IMR-90 (cell line): ENCODE results near the gene AMACR. TPM values are rescaled to one million over a fixed set of nuclear protein-coding genes. Genes with fewer than 3 reads are reported as not detected.

ENCODE experiments used
- ATAC-seq: fragments of 200-7000 bp; cut with Tn5 transposase; 2 replicates; pipeline ENCODE4 v1.9.1; 2020; ENCODE audit warnings: low read depth, mild to moderate bottlenecking, moderate library complexity
- BruUV-seq: library from RNA; stranded (reverse); fragments of 400-500 nt; replicated peaks from 2 replicates; lab custom pipeline; 2021; lab: Mats Ljungman, UMichigan
- CTCF ChIA-PET: fragments of 300-600 bp; formaldehyde crosslinking; extraction: SDS; loops from one replicate; lab custom pipeline; 2021; ENCODE audit warnings: antibody characterized with exemption; lab: Yijun Ruan, JAX
- POLR2A ChIA-PET: fragments of 300-600 bp; sonication (Branson Sonifier 250); formaldehyde crosslinking; loops from one replicate; lab custom pipeline; 2022; ENCODE audit warnings: antibody characterized with exemption; ENCODE audit not compliant: unreplicated experiment; lab: Charles Lee
- DNase-seq: peaks from one replicate; pipeline ENCODE4 v3.0.0; 2013
- H2AFZ ChIP-seq: replicated peaks from 2 replicates; pipeline ENCODE3; 2013; ENCODE audit warnings: low read length, mild to moderate bottlenecking; ENCODE audit not compliant: poor library complexity
- H2AK5ac ChIP-seq: 2 replicates; pipeline ENCODE4 v1.6.1; 2013; ENCODE audit warnings: low read depth, low read length, inconsistent platforms
- H2AK9ac ChIP-seq: replicated peaks from 2 replicates; pipeline ENCODE3; 2013; ENCODE audit warnings: mild to moderate bottlenecking, low read depth, low read length, moderate library complexity; ENCODE audit not compliant: poor library complexity
- H2BK120ac ChIP-seq: 2 replicates; pipeline ENCODE4 v1.6.1; 2013; ENCODE audit warnings: low read depth, low read length, inconsistent platforms
- H2BK15ac ChIP-seq: 3 replicates; pipeline ENCODE4 v1.6.1; 2013; ENCODE audit warnings: low read depth, low read length, inconsistent platforms
- H2BK20ac ChIP-seq: 2 replicates; pipeline ENCODE4 v1.6.1; 2013; ENCODE audit warnings: low read depth, mild to moderate bottlenecking, inconsistent platforms, low read length, moderate library complexity
- H2BK5ac ChIP-seq: 2 replicates; pipeline ENCODE4 v1.6.1; 2013; ENCODE audit warnings: mild to moderate bottlenecking, low read depth, low read length, inconsistent platforms; ENCODE audit not compliant: poor library complexity, severe bottlenecking
- H3K14ac ChIP-seq: replicated peaks from 2 replicates; pipeline ENCODE4 v1.6.1; 2013; ENCODE audit warnings: low read depth, low read length, inconsistent platforms
- H3K18ac ChIP-seq: 2 replicates; pipeline ENCODE4 v1.6.1; 2013; ENCODE audit warnings: low read depth, low read length, control low read depth
- H3K23ac ChIP-seq: 2 replicates; pipeline ENCODE4 v1.6.1; 2013; ENCODE audit warnings: low read depth, low read length, inconsistent platforms
- H3K27ac ChIP-seq: 2 replicates; pipeline ENCODE4 v1.5.1; 2013; ENCODE audit warnings: mild to moderate bottlenecking, control low read depth, low read length; ENCODE audit not compliant: insufficient read depth
- H3K27me3 ChIP-seq: 2 replicates; pipeline ENCODE4 v1.6.1; 2013; ENCODE audit warnings: low read length; ENCODE audit not compliant: control insufficient read depth, insufficient read depth
- H3K36me3 ChIP-seq: 2 replicates; pipeline ENCODE4 v1.6.1; 2013; ENCODE audit warnings: low read length, mixed read lengths; ENCODE audit not compliant: control insufficient read depth, insufficient read depth
- H3K4ac ChIP-seq: 2 replicates; pipeline ENCODE4 v1.6.1; 2013; ENCODE audit warnings: low read depth, low read length, inconsistent platforms
- H3K4me1 ChIP-seq: 2 replicates; pipeline ENCODE4 v1.6.1; 2013; ENCODE audit warnings: low read length, mixed read lengths; ENCODE audit not compliant: control insufficient read depth, insufficient read depth
- H3K4me2 ChIP-seq: 2 replicates; pipeline ENCODE4 v1.6.1; 2013; ENCODE audit warnings: low read depth, mild to moderate bottlenecking, control low read depth, low read length, moderate library complexity
- H3K4me3 ChIP-seq: 2 replicates; pipeline ENCODE4 v1.5.1; 2013; ENCODE audit warnings: low read depth, mild to moderate bottlenecking, control low read depth, low read length, moderate library complexity; ENCODE audit not compliant: insufficient read depth
- H3K56ac ChIP-seq: 2 replicates; pipeline ENCODE4 v1.6.1; 2013; ENCODE audit warnings: low read length, inconsistent platforms; ENCODE audit not compliant: insufficient read depth; ENCODE audit errors: extremely low read depth
- H3K79me1 ChIP-seq, 2 experiments: 2 replicates each; pipeline ENCODE4 v1.6.1; 2013; ENCODE audit warnings: low read length in 2 of 2, inconsistent platforms in 1 of 2, low read depth in 1 of 2
- H3K9ac ChIP-seq: 2 replicates; pipeline ENCODE4 v1.6.1; 2013; ENCODE audit warnings: low read depth, low read length, control low read depth
- H3K9me1 ChIP-seq: 2 replicates; pipeline ENCODE4 v1.6.1; 2013; ENCODE audit warnings: low read length, inconsistent platforms; ENCODE audit not compliant: insufficient read depth
- H3K9me3 ChIP-seq: 2 replicates; pipeline ENCODE4 v1.6.1; 2013; ENCODE audit warnings: low read length; ENCODE audit not compliant: control insufficient read depth, insufficient read depth
- H4K20me1 ChIP-seq: 2 replicates; pipeline ENCODE4 v1.6.1; 2013; ENCODE audit warnings: low read length, inconsistent platforms; ENCODE audit not compliant: insufficient read depth
- H4K5ac ChIP-seq: 2 replicates; pipeline ENCODE4 v1.6.1; 2013; ENCODE audit warnings: mild to moderate bottlenecking, low read depth, low read length, control low read depth
- H4K8ac ChIP-seq, 2 experiments: 2 replicates each; pipeline ENCODE4 v1.6.1; 2013; ENCODE audit warnings: low read depth in 2 of 2, low read length in 2 of 2, control low read depth in 1 of 2, inconsistent platforms in 1 of 2
- H4K91ac ChIP-seq: 2 replicates; pipeline ENCODE4 v1.6.1; 2013; ENCODE audit warnings: low read depth, low read length, inconsistent platforms; ENCODE audit not compliant: insufficient read depth
- CEBPB ChIP-seq: IDR thresholded peaks from 2 replicates; pipeline ENCODE4 v1.6.1; 2012; ENCODE audit warnings: low read depth, low read length, improper control_type of control experiment
- CHD1 ChIP-seq: IDR thresholded peaks from 2 replicates; pipeline ENCODE4 v1.6.1; 2012; ENCODE audit warnings: low read depth, low read length, improper control_type of control experiment
- FOS ChIP-seq: fragments of 150-350 bp; IDR thresholded peaks from 2 replicates; pipeline ENCODE4 v1.6.1; 2016; ENCODE audit warnings: low read depth, low read length
- MAFK ChIP-seq: IDR thresholded peaks from 2 replicates; pipeline ENCODE4 v1.6.1; 2012; ENCODE audit warnings: low read depth, low read length, improper control_type of control experiment
- MAZ ChIP-seq: IDR thresholded peaks from 2 replicates; pipeline ENCODE4 v1.6.1; 2012; ENCODE audit warnings: low read depth, mild to moderate bottlenecking, low read length, improper control_type of control experiment, moderate library complexity, borderline replicate concordance
- MXI1 ChIP-seq: IDR thresholded peaks from 2 replicates; pipeline ENCODE4 v1.6.1; 2012; ENCODE audit warnings: low read depth, mild to moderate bottlenecking, low read length, moderate library complexity, borderline replicate concordance
- NFE2L2 ChIP-seq: fragments of 150-350 bp; IDR thresholded peaks from 2 replicates; pipeline ENCODE4 v1.6.1; 2016; ENCODE audit warnings: low read depth, mild to moderate bottlenecking, low read length
- RAD21 ChIP-seq: IDR thresholded peaks from 2 replicates; pipeline ENCODE4 v1.6.1; 2012; ENCODE audit warnings: low read length, improper control_type of control experiment
- RFX5 ChIP-seq: IDR thresholded peaks from 2 replicates; pipeline ENCODE4 v1.8.0; 2012; ENCODE audit warnings: low read depth, mild to moderate bottlenecking, low read length, moderate library complexity
- SMC3 ChIP-seq: fragments of 150-350 bp; IDR thresholded peaks from 2 replicates; pipeline ENCODE4 v1.6.1; 2016; ENCODE audit warnings: low read depth, mild to moderate bottlenecking, antibody characterized with exemption, low read length, moderate library complexity
- WGBS, 2 experiments: methylation state at CpG; one replicate each; pipeline versions ENCODE4 v1.1.5 to v1.1.7; 2013; ENCODE audit warnings: missing lambda C conversion rate in 2 of 2; ENCODE audit not compliant: insufficient read length in 1 of 2; ENCODE audit errors: extremely low coverage in 2 of 2; 5-methylcytosine and 5-hydroxymethylcytosine counted together
- dilution Hi-C: fragments of 300-500 bp; cut with HindIII; formaldehyde crosslinking; loops from one replicate; pipeline ENCODE4 v1.14.3; 2018; ENCODE audit warnings: low sequenced_read_pairs; ENCODE audit not compliant: unreplicated experiment
- in situ Hi-C: fragments of 300-500 bp; cut with MboI; formaldehyde crosslinking; loops from 3 replicates; pipeline ENCODE4 v1.14.3; 2019; ENCODE audit warnings: low sequenced_read_pairs, inconsistent platforms, mixed read lengths
- intact Hi-C: fragments of 100-400 bp; cut with micrococcal nuclease; formaldehyde crosslinking; loops from 2 replicates; pipeline ENCODE4 v1.10.0; 2022
- polyA plus RNA-seq, 3 experiments: library from polyadenylated mRNA; depleted of rRNA; stranded (reverse); fragments of >200 nt; gene quantifications; 2 replicates each; pipeline ENCODE4 v1.2.3, GENCODE V29; 2012; ENCODE audit warnings: low replicate concordance in 1 of 3
- total RNA-seq: library from RNA; depleted of rRNA; stranded (reverse); fragments of >200 nt; gene quantifications from 2 replicates; pipeline ENCODE4 v1.2.3, GENCODE V29; 2012
- TF ChIP-seq, protein P1 (sequence below): conservative IDR thresholded peaks from 2 replicates; pipeline ENCODE4 v1.5.1; 2012; ENCODE audit warnings: mild to moderate bottlenecking, low read depth, low read length, improper control_type of control experiment
- TF ChIP-seq, protein P2 (sequence below): fragments of 150-350 bp; IDR thresholded peaks from 2 replicates; pipeline ENCODE4 v1.6.1; 2017; ENCODE audit warnings: mild to moderate bottlenecking, antibody characterized with exemption, low read length, low read depth

The AMACR gene
- total and polyA plus RNA-seq, 2 of the 4 experiments (the other 2 are of a cell fraction) = 8.2 to 12.9 TPM

DNA sequence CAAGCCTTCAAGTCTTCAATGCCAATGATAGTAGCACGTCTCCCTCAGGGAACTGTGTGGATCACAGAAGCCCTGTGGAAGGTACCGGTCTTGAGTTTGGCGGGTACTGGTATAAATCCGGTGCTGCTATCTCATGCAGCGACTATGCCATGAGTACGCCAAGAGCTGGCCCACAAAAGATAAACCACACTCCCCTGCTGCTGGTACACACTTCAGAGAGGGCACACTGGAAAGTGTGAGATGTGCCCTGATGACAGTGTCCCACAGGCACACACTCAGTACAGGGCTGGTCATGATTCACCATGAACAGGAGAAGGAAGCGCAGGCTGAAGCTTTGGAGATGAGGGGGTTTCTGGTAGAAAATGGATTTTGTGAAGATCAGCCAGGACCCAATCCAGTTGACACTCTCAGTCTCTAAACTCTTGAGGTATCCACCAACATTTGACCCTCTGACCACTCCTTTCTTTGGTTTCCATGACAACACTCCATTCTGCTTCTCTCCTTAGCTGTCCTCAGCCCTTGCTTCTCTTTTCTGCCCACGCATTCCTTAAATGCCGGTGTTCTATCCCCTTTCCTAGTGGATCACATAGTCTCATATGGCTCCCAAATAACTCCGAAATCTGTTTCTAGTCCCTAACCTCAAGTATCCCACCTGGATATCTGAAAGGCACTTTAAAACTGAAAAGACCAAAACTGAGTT lies 5.1 kb downstream of the AMACR start:
- no TSS peak for BruUV-seq
- peak; percentile 18 for DNase-seq
- dilution Hi-C loops = no loop called here

More for the DNA sequence above, 5.1 kb downstream of the AMACR start:
- Histone ChIP-seq H3K9me3 (no peaks in the 10 kb centered on the region), H3K79me1 (peaks cover 17 to 22% of the 10 kb centered on the region in 2 experiments; a peak in 3 of 4 replicates), H2AFZ (peak overlapping the region; percentile 18), H4K8ac (no peak overlapping the region), H3K4me2 (no peak overlapping the region), H2BK5ac (no peak overlapping the region), H2BK120ac (no peak overlapping the region), H3K14ac (no peak overlapping the region), H3K23ac (no peak overlapping the region), H3K4me3 (no peak overlapping the region), H3K4ac (no peak overlapping the region), H3K27me3 (no peaks in the 10 kb centered on the region), H3K9ac (no peak overlapping the region), H2AK5ac (no peak overlapping the region), H3K4me1 (peaks cover 12% of the 10 kb centered on the region), H3K9me1 (peaks cover 11% of the 10 kb centered on the region), H4K20me1 (no peaks in the 10 kb centered on the region), H2BK20ac (no peak overlapping the region), H3K27ac (no peak overlapping the region), H4K91ac (no peak overlapping the region), H2BK15ac (no peak overlapping the region), H3K56ac (no peak overlapping the region), H3K18ac (no peak overlapping the region), H4K5ac (no peak overlapping the region), H2AK9ac (no peak overlapping the region), H3K36me3 (peaks cover 5% of the 10 kb centered on the region; the same call in 1 of the 2 replicates)
- TF ChIP-seq MAFK (no peak), SMC3 (no peak), MAZ (no peak), CHD1 (no peak), FOS (no peak), RAD21 (no peak), NFE2L2 (no peak), CEBPB (no peak), RFX5 (no peak), MXI1 (no peak)
- TF ChIP-seq, protein P1, sequence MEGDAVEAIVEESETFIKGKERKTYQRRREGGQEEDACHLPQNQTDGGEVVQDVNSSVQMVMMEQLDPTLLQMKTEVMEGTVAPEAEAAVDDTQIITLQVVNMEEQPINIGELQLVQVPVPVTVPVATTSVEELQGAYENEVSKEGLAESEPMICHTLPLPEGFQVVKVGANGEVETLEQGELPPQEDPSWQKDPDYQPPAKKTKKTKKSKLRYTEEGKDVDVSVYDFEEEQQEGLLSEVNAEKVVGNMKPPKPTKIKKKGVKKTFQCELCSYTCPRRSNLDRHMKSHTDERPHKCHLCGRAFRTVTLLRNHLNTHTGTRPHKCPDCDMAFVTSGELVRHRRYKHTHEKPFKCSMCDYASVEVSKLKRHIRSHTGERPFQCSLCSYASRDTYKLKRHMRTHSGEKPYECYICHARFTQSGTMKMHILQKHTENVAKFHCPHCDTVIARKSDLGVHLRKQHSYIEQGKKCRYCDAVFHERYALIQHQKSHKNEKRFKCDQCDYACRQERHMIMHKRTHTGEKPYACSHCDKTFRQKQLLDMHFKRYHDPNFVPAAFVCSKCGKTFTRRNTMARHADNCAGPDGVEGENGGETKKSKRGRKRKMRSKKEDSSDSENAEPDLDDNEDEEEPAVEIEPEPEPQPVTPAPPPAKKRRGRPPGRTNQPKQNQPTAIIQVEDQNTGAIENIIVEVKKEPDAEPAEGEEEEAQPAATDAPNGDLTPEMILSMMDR = no peak
- TF ChIP-seq, protein P2, sequence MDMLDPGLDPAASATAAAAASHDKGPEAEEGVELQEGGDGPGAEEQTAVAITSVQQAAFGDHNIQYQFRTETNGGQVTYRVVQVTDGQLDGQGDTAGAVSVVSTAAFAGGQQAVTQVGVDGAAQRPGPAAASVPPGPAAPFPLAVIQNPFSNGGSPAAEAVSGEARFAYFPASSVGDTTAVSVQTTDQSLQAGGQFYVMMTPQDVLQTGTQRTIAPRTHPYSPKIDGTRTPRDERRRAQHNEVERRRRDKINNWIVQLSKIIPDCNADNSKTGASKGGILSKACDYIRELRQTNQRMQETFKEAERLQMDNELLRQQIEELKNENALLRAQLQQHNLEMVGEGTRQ = no peak
- CTCF ChIA-PET = no interaction called here
- ATAC-seq = no peak
- in situ Hi-C loops = no loop called here
- POLR2A ChIA-PET = no interaction called here
- 100% methylated on average over 1 of the region's 10 CpGs; no CpG with 5 or more reads in 1 of the 2 experiments for WGBS, 2 experiments
- intact Hi-C loops = no loop called here
